ENCODE data around the gene PRRT3. TPM values are rescaled to one million over a fixed set of nuclear protein-coding genes. Genes with fewer than 3 reads are reported as not detected.

Gene PRRT3
- total RNA-seq, 1 donor from 2014 or later: 6.2 TPM

DNA sequence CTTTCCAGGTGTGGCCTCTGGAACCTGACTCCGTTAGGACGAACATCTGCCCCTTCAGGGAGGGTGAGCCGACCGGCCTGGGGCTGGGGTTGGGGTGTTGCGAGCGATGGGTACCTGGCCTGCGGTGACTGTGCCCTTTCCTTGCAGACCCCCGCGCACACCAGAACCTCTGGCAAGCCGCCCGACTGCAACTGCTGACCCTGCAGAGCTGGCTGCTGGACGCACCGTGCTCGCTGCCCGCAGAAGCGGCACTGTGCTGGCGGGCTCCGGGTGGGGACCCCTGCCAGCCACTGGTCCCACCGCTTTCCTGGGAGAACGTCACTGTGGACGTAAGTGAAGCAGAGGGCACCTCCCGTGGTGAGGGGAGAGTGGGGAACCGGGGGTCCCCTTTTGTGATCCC is 24.1 kb downstream of the PRRT3 start:
- intact Hi-C loops (cut with micrococcal nuclease): no loop called here

DNA sequence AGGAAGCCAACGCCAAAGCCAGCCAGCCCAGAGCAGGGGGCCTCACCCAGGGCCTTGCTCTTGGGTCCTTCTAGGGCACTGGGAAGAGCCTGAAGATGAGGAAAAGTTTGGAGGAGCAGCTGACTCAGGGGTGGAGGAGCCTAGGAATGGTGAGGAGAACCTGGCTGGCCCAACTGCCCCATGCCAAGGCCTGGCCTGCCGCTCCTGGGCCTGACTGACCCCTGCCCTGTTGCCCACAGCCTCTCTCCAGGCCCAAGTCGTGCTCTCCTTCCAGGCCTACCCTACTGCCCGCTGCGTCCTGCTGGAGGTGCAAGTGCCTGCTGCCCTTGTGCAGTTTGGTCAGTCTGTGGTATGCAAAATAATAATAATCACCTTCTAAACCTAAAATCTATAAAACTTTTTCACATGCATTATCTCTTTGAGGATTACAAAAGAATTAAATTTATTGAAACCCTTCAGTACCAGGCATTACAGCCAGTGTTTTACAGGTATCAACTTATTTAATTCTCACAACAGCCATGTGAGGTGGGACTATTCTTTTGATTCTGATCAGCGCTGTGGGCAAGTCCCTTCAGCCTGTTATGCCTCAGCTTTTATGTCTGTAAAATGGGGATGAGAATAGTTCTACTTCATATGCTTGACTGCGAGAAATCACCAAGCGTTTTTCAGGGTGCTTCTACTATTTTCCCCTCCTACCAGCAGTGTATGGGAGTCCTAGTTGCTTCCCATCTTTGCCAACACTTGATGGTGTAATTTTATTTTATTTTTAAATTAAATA is 33.8 kb downstream of the PRRT3 start:
- intact Hi-C loops (cut with micrococcal nuclease): no loop called here

DNA sequence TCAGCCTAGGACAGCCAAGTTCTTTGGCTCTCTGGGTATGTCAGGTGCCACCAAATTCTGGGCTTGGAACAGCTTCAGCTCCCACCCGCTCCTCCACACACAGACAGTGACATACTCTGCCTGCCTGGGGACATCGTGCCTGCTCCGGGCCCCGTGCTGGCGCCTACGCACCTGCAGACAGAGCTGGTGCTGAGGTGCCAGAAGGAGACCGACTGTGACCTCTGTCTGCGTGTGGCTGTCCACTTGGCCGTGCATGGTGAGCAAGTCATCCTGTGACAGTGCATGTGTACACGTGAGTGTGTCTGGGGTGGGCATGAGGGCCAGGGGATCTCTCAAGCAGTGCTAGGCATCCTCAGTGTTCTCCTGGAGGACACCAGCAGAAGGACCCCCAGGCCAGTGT is 34.4 kb downstream of the PRRT3 start:
- intact Hi-C loops (cut with micrococcal nuclease): no loop called here

DNA sequence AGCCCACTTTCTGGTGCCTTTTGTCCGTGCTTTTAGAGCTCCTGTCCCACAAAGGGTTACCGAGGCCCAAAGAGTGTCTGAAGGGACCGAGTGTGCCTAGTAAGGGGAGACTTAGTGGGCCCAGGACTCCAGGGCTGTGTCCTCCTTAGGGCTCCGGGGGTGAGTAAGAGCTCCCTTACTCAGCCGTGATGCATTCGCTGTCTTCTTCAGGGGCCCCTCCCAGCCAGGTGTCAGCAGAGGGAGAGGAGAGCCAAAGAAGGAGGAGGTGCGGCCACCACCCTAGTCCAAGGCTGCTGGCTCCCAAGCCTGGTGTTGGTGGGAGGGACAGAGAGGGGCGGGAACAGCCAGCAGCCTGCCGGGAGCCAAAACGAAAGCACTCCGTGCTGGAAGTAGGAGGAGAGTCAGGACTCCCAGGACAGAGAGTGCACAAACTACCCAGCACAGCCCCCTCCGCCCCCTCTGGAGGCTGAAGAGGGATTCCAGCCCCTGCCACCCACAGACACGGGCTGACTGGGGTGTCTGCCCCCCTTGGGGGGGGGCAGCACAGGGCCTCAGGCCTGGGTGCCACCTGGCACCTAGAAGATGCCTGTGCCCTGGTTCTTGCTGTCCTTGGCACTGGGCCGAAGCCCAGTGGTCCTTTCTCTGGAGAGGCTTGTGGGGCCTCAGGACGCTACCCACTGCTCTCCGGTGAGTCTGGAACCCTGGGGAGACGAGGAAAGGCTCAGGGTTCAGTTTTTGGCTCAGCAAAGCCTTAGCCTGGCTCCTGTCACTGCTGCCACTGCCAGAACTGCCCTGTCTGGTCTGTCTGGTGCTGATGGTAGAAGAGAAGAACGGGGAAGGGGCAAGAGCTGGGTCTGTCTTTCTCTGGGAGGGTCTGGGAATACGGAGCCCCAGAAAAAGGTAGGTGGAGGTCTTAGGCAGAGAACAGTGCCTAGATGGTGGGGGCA is 35.2 kb downstream of the PRRT3 start, which contains the start of gene IL17RC:
TSS of gene IL17RC (plus strand) at position 365 of the 947 bp plus-strand sequence. CDS start at position 583, 218 bp downstream.
- intact Hi-C loops (cut with micrococcal nuclease): no loop called here

DNA sequence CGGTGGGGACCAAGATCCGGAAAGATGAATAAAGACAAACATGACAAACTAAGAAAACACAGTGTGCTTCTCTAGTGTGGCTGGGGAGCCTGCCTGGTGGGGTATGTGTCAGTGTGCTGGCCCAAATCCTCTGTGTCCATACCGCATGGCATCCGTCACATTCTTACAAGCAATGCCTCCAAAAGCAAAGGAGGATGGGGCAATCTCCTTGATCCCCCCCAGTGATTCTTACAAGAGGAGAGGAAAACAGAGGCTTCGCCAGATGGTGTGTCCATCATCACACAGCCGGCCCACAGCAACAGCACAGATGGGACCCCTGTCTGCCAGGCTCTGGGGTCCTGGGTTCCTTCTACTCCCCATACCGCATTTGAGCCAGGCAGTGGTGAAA is 35.9 kb downstream of the PRRT3 start:
- intact Hi-C loops (cut with micrococcal nuclease): no loop called here

DNA sequence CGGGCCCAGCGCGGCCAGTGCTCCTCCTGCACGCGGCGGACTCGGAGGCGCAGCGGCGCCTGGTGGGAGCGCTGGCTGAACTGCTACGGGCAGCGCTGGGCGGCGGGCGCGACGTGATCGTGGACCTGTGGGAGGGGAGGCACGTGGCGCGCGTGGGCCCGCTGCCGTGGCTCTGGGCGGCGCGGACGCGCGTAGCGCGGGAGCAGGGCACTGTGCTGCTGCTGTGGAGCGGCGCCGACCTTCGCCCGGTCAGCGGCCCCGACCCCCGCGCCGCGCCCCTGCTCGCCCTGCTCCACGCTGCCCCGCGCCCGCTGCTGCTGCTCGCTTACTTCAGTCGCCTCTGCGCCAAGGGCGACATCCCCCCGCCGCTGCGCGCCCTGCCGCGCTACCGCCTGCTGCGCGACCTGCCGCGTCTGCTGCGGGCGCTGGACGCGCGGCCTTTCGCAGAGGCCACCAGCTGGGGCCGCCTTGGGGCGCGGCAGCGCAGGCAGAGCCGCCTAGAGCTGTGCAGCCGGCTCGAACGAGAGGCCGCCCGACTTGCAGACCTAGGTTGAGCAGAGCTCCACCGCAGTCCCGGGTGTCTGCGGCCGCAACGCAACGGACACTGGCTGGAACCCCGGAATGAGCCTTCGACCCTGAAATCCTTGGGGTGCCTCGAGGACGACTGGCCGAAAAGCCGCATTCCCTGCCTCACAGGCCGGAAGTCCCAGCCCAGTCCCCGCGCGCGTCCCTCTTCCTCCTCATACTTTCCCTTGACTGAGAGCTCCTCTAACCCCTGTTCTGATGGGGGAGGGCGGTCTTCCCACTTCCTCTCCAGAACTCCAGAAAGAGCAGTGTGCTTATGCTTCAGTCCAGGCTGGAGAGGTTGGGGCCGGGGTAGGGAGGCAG is 36.7 kb downstream of the PRRT3 start:
- intact Hi-C loops (cut with micrococcal nuclease): loop anchor here (1.0 kb wide), 1 partner anchor 25 kb away; the partner anchor contains the start of gene JAGN1

DNA sequence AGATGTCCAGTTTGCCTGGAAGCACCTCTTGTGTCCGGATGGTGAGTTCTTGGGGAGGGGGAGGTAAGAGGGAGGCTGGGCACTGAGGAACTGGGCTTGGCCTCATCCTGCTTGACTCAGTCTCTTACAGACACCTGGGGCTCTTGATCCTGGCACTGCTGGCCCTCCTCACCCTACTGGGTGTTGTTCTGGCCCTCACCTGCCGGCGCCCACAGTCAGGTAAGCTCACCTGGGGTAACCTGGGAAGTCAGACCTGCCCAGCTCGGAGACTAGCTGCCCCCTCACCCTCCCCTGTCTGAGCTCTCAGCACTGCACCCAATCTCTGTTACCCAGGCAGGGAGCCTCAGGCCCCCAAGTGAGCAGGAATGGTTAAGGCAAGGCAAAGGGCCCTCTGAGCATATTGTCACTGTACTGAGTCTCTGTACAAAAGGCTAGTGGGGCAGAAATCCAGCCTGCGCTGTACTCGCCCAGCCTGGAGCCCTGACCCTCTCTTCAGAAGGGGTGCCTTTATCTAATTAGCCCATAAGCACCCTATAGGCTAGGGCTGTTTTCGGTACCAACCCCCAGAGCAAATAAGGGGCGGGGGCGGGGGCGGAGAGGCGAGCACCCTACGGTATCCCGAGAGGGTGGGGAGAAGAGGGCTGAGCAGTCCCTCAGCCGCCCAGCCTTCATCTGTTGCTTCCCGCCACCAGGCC is 37.5 kb downstream of the PRRT3 start:
- intact Hi-C loops (cut with micrococcal nuclease): loop anchor here (1.0 kb wide), 1 partner anchor 24 kb away; the partner anchor contains the start of gene JAGN1

DNA sequence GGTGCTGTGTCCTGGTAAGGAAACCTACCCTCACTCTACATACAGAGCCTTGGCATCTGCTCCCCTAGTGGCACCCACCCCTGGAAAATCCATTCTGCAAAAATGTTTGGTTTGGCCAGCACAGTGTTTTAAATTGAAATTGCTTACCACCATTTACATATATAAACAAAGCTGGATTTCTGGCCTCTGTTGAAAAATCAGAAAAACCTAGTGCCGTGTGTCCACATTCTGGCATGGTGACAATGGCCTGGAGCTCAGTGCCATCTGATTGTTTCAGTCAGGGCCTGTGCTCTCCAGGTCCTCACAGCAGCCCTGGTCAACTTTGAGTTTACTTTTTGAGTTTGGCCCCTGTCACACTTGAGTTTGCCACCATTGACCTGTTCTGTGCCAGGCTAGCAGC is 38.2 kb downstream of the PRRT3 start:
- intact Hi-C loops (cut with micrococcal nuclease): no loop called here

DNA sequence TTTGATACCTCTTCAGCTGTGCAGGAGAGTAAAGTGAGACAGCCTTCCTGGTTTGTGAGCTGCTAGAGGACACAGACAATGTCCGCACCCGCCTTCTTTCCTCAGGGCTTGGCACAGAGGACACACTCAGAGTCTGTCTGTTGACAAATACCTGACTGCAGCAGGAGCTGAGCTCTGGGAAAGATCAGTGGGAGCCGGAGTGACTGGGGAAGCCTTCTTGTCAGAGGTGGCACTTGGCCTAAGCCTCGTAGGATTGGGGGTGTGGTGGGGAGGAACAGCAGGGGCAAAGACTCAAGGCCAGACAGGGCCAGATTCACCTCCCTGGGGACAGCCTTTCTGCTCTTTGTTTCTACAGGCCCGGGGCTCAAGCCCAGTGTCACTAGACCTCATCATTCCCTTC is 38.6 kb downstream of the PRRT3 start:
- intact Hi-C loops (cut with micrococcal nuclease): no loop called here

DNA sequence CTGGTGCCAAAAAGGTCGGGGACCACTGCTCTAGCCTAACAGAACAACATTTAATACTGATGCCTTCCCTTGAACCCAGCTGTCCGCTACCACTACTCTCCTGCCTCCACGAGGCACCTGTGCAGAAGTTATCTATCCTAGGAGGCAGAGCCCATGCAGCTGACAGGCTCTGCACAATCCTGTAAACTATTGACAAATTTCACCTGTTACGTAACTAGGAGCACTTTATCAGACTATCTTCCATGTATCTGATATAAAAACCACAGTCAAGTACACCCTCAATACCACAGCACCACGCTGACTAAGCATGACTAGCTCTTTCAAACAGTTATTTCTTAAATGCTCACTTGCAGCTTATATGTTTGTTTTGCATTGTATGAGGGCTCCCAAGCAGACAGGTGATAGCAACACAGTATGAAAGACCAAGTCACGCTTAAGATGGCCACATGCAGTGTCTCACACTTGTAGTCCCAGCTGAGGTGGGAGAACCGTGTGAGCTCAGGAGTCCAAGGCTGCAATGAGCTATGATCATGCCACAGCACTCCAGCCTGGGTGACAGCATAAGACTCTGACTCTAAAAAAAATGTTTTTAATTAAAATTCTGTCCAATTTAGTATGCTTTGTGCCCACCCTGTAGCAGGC is 39.8 kb downstream of the PRRT3 start:
- intact Hi-C loops (cut with micrococcal nuclease): no loop called here

DNA sequence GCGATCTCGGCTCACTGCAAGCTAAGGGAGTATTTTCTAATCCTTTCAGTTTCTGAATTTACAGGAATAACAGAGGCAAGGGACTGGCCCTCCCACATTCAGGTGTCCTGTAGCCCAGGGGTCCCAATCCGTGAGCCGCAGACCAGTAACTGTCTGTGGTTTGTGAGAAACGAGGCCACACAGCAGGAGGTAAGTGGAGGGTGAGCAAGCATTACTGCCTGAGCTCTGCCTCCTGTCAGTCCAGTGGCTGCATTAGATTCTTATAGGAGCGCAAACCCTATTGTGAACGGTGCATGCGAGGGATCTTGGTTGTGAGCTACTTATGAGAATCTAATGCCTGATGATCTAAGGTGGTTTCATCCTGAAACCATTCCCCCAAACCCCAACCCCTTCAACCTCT is 40.3 kb downstream of the PRRT3 start:
- intact Hi-C loops (cut with micrococcal nuclease): no loop called here

DNA sequence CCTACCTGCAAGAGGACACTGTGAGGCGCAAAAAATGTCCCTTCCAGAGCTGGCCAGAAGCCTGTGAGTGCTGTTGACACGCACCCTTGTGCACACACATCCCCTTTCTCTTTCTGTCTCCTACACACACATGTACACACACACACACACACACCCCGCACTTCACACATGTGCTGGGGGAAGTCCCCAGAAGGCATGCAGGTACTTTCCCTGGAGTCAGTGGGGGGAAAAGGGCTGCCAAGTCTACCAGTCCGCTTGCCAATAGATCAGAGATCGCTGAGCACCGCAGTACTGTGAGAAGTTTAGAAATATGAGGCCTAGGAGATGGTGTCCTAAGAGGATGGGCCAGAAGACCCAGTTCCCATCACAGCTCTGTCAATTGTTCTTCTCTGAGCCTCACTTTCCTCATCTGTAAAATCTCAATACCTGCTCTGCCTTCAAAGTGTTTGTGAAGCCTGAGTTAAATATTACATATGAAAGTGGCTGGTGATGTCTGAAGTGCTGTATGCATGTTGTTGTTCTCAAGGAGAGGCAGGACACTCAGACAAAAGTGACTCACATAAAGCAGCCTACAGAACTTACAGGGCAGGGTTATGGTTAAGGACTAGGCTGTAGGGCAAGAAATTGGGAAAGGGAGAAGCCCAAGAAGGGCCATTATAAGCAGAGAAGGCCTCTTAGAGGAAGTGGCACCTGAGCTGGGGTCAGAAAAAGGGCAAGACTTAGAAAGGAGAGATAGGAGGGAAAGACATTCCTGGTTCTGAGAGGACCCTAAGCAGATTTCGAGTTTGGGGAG is 42.8 kb downstream of the PRRT3 start:
- intact Hi-C loops (cut with micrococcal nuclease): no loop called here

DNA sequence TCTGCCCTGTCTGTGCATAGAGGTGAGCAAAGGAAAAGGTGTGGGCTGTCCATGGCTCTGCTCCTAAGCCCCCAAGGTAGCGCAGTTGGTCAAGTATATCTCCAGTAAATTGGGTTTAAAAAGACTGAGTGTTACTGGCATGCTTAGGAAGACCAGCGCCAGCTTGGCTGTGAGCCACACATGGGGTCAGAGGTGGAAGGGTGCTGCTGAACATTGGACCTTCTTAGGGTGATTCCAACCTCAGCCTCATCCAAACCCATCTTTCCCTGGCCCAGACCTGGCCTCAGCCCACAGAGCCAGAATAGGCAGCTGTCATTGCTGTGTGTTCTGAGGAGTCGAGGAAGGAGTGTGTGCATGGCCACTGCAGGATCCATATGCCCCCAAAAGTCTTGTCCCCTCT is 43.9 kb downstream of the PRRT3 start:
- intact Hi-C loops (cut with micrococcal nuclease): no loop called here

DNA sequence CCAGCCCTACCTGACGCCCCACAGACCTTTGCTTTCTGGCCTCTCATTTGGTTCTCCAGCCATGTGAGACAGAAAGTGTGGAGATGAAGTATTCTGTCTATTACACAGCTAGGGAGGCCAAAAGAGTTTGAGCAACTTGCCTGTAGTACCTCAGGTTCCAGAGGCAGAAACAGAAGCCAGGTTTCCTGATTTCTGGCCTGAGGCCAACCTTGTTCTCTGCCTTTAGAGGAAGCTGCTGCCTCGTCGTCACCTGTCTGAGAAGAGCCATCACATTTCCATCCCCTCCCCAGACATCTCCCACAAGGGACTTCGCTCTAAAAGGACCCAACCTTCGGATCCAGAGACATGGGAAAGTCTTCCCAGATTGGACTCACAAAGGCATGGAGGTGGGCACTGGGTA is 45.7 kb downstream of the PRRT3 start:
- intact Hi-C loops (cut with micrococcal nuclease): no loop called here

DNA sequence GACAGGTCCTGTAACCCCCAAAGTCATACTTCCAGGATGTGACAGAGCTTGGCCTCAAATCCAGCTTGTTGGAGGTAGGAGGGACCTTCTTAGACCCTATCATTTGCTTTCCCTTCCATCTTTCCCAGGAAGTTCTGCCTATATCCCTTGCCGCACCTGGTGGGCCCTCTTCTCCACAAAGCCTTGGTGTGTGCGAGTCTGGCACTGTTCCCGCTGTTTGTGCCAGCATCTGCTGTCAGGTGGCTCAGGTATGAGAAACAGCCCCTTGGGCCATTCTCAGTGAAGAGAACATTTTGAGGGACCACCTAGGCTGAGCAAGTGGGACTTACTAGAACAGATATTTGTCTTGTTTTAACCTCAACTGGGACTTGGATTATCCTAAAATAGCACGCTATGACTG is 48.3 kb downstream of the PRRT3 start:
- intact Hi-C loops (cut with micrococcal nuclease): no loop called here

DNA sequence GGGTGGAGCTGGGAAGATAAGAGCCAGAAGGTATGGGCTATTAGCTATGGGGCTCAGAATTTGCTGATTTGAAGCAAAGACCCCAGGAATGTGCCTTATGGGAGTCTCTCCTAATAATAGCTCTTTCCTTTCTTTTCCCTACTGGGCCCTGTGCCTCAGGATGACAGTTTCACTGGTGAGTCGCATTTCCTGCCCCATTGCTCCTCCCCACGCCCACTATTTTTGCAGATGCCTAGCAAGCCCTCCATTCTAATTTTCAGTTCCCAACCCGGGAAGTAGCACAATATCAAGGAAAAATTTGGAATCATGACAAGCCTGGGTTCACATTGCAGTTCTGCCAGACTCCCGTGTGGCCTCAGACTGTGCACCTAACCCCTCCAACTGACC is 49.0 kb downstream of the PRRT3 start:
- intact Hi-C loops (cut with micrococcal nuclease): no loop called here

DNA sequence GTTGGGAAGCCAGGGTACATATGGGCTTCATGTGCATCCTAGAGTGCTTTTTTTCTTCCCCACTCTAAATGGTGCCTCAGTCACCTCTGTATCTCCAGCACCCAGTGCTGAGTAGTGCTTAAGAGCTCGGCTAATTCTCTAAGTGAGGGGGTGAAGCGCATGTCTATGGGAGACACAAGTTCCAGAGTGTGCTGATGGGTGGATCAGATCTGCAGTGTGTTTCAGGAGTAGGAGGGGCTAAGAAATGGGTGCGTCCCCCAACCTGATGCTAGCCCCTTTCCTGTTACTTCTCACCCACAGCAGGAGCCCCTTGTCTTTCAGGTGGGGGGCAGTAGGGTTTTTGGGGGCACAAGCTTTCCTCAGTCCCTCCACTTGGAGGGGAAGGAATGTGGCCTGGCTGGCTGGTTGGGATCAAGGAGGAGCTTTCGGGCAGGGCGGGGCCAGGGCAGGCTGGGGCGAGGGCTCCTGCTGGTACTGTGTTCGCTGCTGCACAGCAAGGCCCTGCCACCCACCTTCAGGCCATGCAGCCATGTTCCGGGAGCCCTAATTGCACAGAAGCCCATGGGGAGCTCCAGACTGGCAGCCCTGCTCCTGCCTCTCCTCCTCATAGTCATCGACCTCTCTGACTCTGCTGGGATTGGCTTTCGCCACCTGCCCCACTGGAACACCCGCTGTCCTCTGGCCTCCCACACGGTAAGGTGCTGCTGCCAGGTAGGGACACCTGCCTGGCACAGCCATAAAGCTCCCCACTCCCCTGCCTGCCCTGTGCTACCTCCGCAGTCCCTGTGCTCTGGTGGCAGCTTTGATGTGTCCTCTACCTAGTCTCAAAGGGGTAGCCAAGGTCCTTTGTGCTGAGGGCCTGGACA is 49.6 kb downstream of the PRRT3 start, which contains the start of gene IL17RE:
TSS of gene IL17RE (plus strand) at position 477 of the 866 bp plus-strand sequence. CDS start at position 562, 85 bp downstream.
- intact Hi-C loops (cut with micrococcal nuclease): no loop called here

DNA sequence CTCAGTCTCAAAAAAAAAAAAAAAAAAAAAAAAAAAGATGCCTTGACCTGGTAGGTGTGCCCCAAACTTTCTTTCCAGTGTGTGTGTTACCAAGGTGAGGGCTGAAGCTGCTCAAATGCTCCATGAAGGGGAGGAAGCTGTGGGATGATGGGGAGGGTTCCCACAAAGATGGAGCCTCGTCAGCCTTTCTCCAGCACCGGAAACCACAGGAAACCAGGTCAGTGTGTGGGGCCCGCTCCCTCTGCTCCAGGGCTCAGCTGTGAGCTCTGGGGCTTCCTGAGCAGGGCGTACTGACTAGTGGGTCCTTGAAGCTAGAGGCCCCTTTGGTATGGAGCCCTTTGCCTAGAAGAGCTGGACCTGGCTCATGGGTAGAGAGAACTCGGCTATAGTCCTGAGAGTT is 50.2 kb downstream of the PRRT3 start:
- intact Hi-C loops (cut with micrococcal nuclease): no loop called here
